ENCODE measurements around the gene RFPL3.
"Not testable (repeated sequence)": the region's sequence is repeated elsewhere in the genome, so short reads cannot be mapped to it uniquely, and the experiment has no call there.

- not testable (repeated sequence) for TF ChIP-seq CTCF (IDR thresholded peaks at IDR 0.05; ENCODE audit: low read depth, low read length); POLR2A (IDR thresholded peaks at IDR 0.05; ENCODE audit: extremely low read depth, insufficient read length); MAX (IDR thresholded peaks at IDR 0.05; ENCODE audit: low read depth, low read length); MYC (IDR thresholded peaks at IDR 0.05; ENCODE audit: low read depth, low read length)
Observed at GRCh38 chr22:32357567-32357966, at the start of gene RFPL3.
